ENCODE results near the gene SLC5A9.

The SLC5A9 gene

GRCh38 chr1:48187969-48188563 lies 34.5 kb upstream of the SLC5A9 start:
- Histone ChIP-seq H3K4me2 (ENCODE audit: low read depth, low read length, poor library complexity, severe bottlenecking) (no peak overlapping the region), H3K9ac (ENCODE audit: low read depth, low read length, poor library complexity, severe bottlenecking) (no peak overlapping the region), H3K4me1 (ENCODE audit: insufficient read depth, low read length, poor library complexity, severe bottlenecking) (no peaks in the 10 kb centered on the region), H4K20me1 (ENCODE audit: insufficient read depth, low read length, poor library complexity, severe bottlenecking) (no peaks in the 10 kb centered on the region), H3K9me3 (ENCODE audit: insufficient read depth, low read depth, low read length) (peaks cover 19% of the 10 kb centered on the region; the same call in 1 of the 2 replicates), H2AFZ (ENCODE audit: low read length) (no peak overlapping the region), H3K79me2 (ENCODE audit: insufficient read depth, low read length) (no peaks in the 10 kb centered on the region), H3F3A (ENCODE audit: low read depth) (no peaks in the 10 kb centered on the region), H3K36me3 (ENCODE audit: insufficient read depth, low read length) (no peaks in the 10 kb centered on the region), H3K9me2 (replicated peaks; ENCODE audit: low read depth, low read length) (no peaks in the 10 kb centered on the region), H3K27me3 (ENCODE audit: insufficient read depth, low read length, poor library complexity, severe bottlenecking) (no peaks in the 10 kb centered on the region), H3K4me3 (ENCODE audit: low read length, poor library complexity, severe bottlenecking) (no peak overlapping the region)
- no peak for TF ChIP-seq EZH2phosphoT487 (IDR thresholded peaks at IDR 0.05; ENCODE audit: borderline replicate concordance)
- TF ChIP-seq CTCF (conservative IDR thresholded peaks at IDR 0.05; ENCODE audit: low read length): no peak

GRCh38 chr1:48190881-48191280 lies 31.6 kb upstream of the SLC5A9 start:
- no peak overlapping the region for H3K4me3 ChIP-seq (ENCODE audit: low read length, poor library complexity, severe bottlenecking)
- peaks cover 19% of the 10 kb centered on the region; the same call in 1 of the 2 replicates for H3K9me3 ChIP-seq (ENCODE audit: insufficient read depth, low read depth, low read length)
- no peaks in the 10 kb centered on the region for H3K36me3 ChIP-seq (ENCODE audit: insufficient read depth, low read length)
- no peaks in the 10 kb centered on the region for H3F3A ChIP-seq (ENCODE audit: low read depth)
- no peaks in the 10 kb centered on the region for H3K79me2 ChIP-seq (ENCODE audit: insufficient read depth, low read length)
- no peak overlapping the region for H3K4me2 ChIP-seq (ENCODE audit: low read depth, low read length, poor library complexity, severe bottlenecking)
- no peaks in the 10 kb centered on the region for H3K4me1 ChIP-seq (ENCODE audit: insufficient read depth, low read length, poor library complexity, severe bottlenecking)
- H3K9ac ChIP-seq (ENCODE audit: low read depth, low read length, poor library complexity, severe bottlenecking): no peak overlapping the region
- no peaks in the 10 kb centered on the region for H3K27me3 ChIP-seq (ENCODE audit: insufficient read depth, low read length, poor library complexity, severe bottlenecking)
- no peak overlapping the region for H2AFZ ChIP-seq (ENCODE audit: low read length)
- H4K20me1 ChIP-seq (ENCODE audit: insufficient read depth, low read length, poor library complexity, severe bottlenecking): no peaks in the 10 kb centered on the region
- no peaks in the 10 kb centered on the region for H3K9me2 ChIP-seq (replicated peaks; ENCODE audit: low read depth, low read length)
- TF ChIP-seq EZH2phosphoT487 (IDR thresholded peaks at IDR 0.05; ENCODE audit: borderline replicate concordance): no peak
- no peak for TF ChIP-seq CTCF (conservative IDR thresholded peaks at IDR 0.05; ENCODE audit: low read length)

GRCh38 chr1:48194801-48195200 lies 27.7 kb upstream of the SLC5A9 start:
- H3K79me2 ChIP-seq (ENCODE audit: insufficient read depth, low read length): no peaks in the 10 kb centered on the region
- TF ChIP-seq EZH2phosphoT487 (IDR thresholded peaks at IDR 0.05; ENCODE audit: borderline replicate concordance) (no peak), CTCF (conservative IDR thresholded peaks at IDR 0.05; ENCODE audit: low read length) (no peak)
- no peaks in the 10 kb centered on the region for H3K36me3 ChIP-seq (ENCODE audit: insufficient read depth, low read length)
- H4K20me1 ChIP-seq (ENCODE audit: insufficient read depth, low read length, poor library complexity, severe bottlenecking): no peaks in the 10 kb centered on the region
- no peak overlapping the region for H2AFZ ChIP-seq (ENCODE audit: low read length)
- H3K4me1 ChIP-seq (ENCODE audit: insufficient read depth, low read length, poor library complexity, severe bottlenecking): peaks cover 7% of the 10 kb centered on the region
- H3K9me2 ChIP-seq (replicated peaks; ENCODE audit: low read depth, low read length): no peaks in the 10 kb centered on the region
- no peak overlapping the region for H3K4me2 ChIP-seq (ENCODE audit: low read depth, low read length, poor library complexity, severe bottlenecking)
- H3K9me3 ChIP-seq (ENCODE audit: insufficient read depth, low read depth, low read length): no peaks in the 10 kb centered on the region
- no peaks in the 10 kb centered on the region for H3K27me3 ChIP-seq (ENCODE audit: insufficient read depth, low read length, poor library complexity, severe bottlenecking)
- no peak overlapping the region for H3K9ac ChIP-seq (ENCODE audit: low read depth, low read length, poor library complexity, severe bottlenecking)
- no peaks in the 10 kb centered on the region for H3F3A ChIP-seq (ENCODE audit: low read depth)
- no peak overlapping the region for H3K4me3 ChIP-seq (ENCODE audit: low read length, poor library complexity, severe bottlenecking)

Data from Loucy (cell line).